ENCODE results near the gene KCNK4. TPM values are rescaled to one million over a fixed set of nuclear protein-coding genes. Genes with fewer than 3 reads are reported as not detected.

The KCNK4 gene
- total and polyA plus RNA-seq, 4 donors = not detected

GRCh38 chr11:64299847-64300648 is 8.9 kb downstream of the KCNK4 start, which contains the start of gene CATSPERZ:
CATSPERZ (plus strand) TSS chr11:64300358; CDS start chr11:64300411, 53 bp downstream.
- TF ChIP-seq RXRA (IDR thresholded peaks at IDR 0.05) (no peak), JUND (IDR thresholded peaks at IDR 0.05) (no peak)
- H3K9ac ChIP-seq (ENCODE audit: low read depth in 1 of 2, low read length in 2 of 2) = peak within 1 kb of the TSS in 1 of 2 donors; percentile 26
- H3K4me3 ChIP-seq (ENCODE audit: low read depth in 1 of 3, low read length in 3 of 3) = peak within 1 kb of the TSS in 1 of 3 donors; percentile 40
- peaks cover 0 to 19% (median 9%) of the 10 kb centered on the region in 4 donors for H3K27me3 ChIP-seq (ENCODE audit: control insufficient read depth in 4 of 4, insufficient read depth in 4 of 4, low read length in 3 of 4)
- no peaks in the 10 kb centered on the region for H3K36me3 ChIP-seq (ENCODE audit: control insufficient read depth in 4 of 4, insufficient read depth in 3 of 4, low read depth in 1 of 4, low read length in 3 of 4)
- H3K27ac ChIP-seq (ENCODE audit: low read depth in 1 of 2, low read length in 2 of 2) = no peak within 1 kb of the TSS
- WGBS = 5% methylated on average over 54 of the region's 54 CpGs
- DNase-seq (ENCODE audit: low spot score) = no peak
- H3K9me3 ChIP-seq (ENCODE audit: control insufficient read depth in 4 of 4, low read length in 3 of 4) = no peaks in the 10 kb centered on the region
- peaks cover 12 to 33% (median 25%) of the 10 kb centered on the region in 4 donors for H3K4me1 ChIP-seq (ENCODE audit: control insufficient read depth in 4 of 4, insufficient read depth in 4 of 4, low read length in 3 of 4)

GRCh38 chr11:64303109-64304031 is 12.3 kb downstream of the KCNK4 start:
- no peaks in the 10 kb centered on the region for H3K9me3 ChIP-seq (ENCODE audit: control insufficient read depth in 4 of 4, low read length in 3 of 4)
- DNase-seq (ENCODE audit: low spot score) = no peak
- peak overlapping the region in 1 of 2 donors; percentile 93 for H3K27ac ChIP-seq (ENCODE audit: low read depth in 1 of 2, low read length in 2 of 2)
- no peak overlapping the region for H3K4me3 ChIP-seq (ENCODE audit: low read depth in 1 of 3, low read length in 3 of 3)
- H3K36me3 ChIP-seq (ENCODE audit: control insufficient read depth in 4 of 4, insufficient read depth in 3 of 4, low read depth in 1 of 4, low read length in 3 of 4) = no peaks in the 10 kb centered on the region
- H3K4me1 ChIP-seq (ENCODE audit: control insufficient read depth in 4 of 4, insufficient read depth in 4 of 4, low read length in 3 of 4) = peaks cover 12 to 53% (median 39%) of the 10 kb centered on the region in 4 donors
- TF ChIP-seq FOXA1 (IDR thresholded peaks at IDR 0.05) = no peak
- no peak for TF ChIP-seq YY1 (IDR thresholded peaks at IDR 0.05)
- TF ChIP-seq GABPA (IDR thresholded peaks at IDR 0.05 in 1 of 2, conservative IDR thresholded peaks at IDR 0.05 in 1 of 2) = no peak
- no peak for TF ChIP-seq JUND (IDR thresholded peaks at IDR 0.05)
- TF ChIP-seq, protein P1, sequence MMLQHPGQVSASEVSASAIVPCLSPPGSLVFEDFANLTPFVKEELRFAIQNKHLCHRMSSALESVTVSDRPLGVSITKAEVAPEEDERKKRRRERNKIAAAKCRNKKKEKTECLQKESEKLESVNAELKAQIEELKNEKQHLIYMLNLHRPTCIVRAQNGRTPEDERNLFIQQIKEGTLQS (IDR thresholded peaks at IDR 0.05) = no peak
- TF ChIP-seq NR2F2 (IDR thresholded peaks at IDR 0.05) = no peak
- TF ChIP-seq TAF1 (conservative IDR thresholded peaks at IDR 0.05) = no peak
- TF ChIP-seq RAD21 (IDR thresholded peaks at IDR 0.05) = no peak
- no peak for TF ChIP-seq HNF4G (IDR thresholded peaks at IDR 0.05)
- no peak for TF ChIP-seq SP1 (IDR thresholded peaks at IDR 0.05)
- no peaks in the 10 kb centered on the region for H3K27me3 ChIP-seq (ENCODE audit: control insufficient read depth in 4 of 4, insufficient read depth in 4 of 4, low read length in 3 of 4)
- 89% methylated on average over 13 of the region's 13 CpGs for WGBS
- no peak overlapping the region for H3K9ac ChIP-seq (ENCODE audit: low read depth in 1 of 2, low read length in 2 of 2)

DNA sequence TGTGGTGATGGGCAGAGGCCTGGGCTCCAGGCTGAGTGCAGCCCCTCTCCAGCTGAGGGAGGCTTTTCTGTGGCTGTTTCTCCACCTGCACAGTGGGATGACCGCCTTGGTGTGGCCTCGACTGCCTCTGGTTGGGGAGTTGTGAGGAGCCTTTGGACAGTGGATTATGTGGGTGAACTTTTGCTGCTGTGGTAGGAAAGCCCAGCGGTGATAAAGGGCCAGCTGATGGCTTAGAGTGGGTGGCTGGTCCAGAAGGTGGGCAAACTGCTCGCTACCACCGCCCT is 12.9 kb downstream of the KCNK4 start:
- no peak for DNase-seq (ENCODE audit: low spot score)
- peaks cover 12 to 52% (median 39%) of the 10 kb centered on the region in 4 donors for H3K4me1 ChIP-seq (ENCODE audit: control insufficient read depth in 4 of 4, insufficient read depth in 4 of 4, low read length in 3 of 4)
- 58% methylated on average over 5 of the region's 5 CpGs for WGBS
- TF ChIP-seq EGR1 (IDR thresholded peaks at IDR 0.05; ENCODE audit: low read depth in 2 of 2) (no peak), GABPA (IDR thresholded peaks at IDR 0.05 in 1 of 2, conservative IDR thresholded peaks at IDR 0.05 in 1 of 2) (no peak), SP1 (IDR thresholded peaks at IDR 0.05) (no peak), YY1 (IDR thresholded peaks at IDR 0.05) (no peak), REST (IDR thresholded peaks at IDR 0.05) (no peak), HNF4A (conservative IDR thresholded peaks at IDR 0.05) (no peak), CTCF (IDR thresholded peaks at IDR 0.05; ENCODE audit: low read depth, low read length, missing input control) (no peak), HNF4G (IDR thresholded peaks at IDR 0.05) (no peak), FOXA1 (IDR thresholded peaks at IDR 0.05) (no peak), JUND (IDR thresholded peaks at IDR 0.05) (no peak), RAD21 (IDR thresholded peaks at IDR 0.05) (no peak)
- TF ChIP-seq, protein P2, sequence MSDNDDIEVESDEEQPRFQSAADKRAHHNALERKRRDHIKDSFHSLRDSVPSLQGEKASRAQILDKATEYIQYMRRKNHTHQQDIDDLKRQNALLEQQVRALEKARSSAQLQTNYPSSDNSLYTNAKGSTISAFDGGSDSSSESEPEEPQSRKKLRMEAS (IDR thresholded peaks at IDR 0.05) = no peak
- TF ChIP-seq, protein P1 (IDR thresholded peaks at IDR 0.05) = no peak

More for the DNA sequence above, 12.9 kb downstream of the KCNK4 start:
- peak overlapping the region; percentile 43 to 60 (median 43) for H3K4me3 ChIP-seq (ENCODE audit: low read depth in 1 of 3, low read length in 3 of 3)
- peak overlapping the region; percentile 7 to 33 for H3K9ac ChIP-seq (ENCODE audit: low read depth in 1 of 2, low read length in 2 of 2)
- H3K36me3 ChIP-seq (ENCODE audit: control insufficient read depth in 4 of 4, insufficient read depth in 3 of 4, low read depth in 1 of 4, low read length in 3 of 4) = no peaks in the 10 kb centered on the region
- H3K27me3 ChIP-seq (ENCODE audit: control insufficient read depth in 4 of 4, insufficient read depth in 4 of 4, low read length in 3 of 4) = no peaks in the 10 kb centered on the region
- no peaks in the 10 kb centered on the region for H3K9me3 ChIP-seq (ENCODE audit: control insufficient read depth in 4 of 4, low read length in 3 of 4)
- H3K27ac ChIP-seq (ENCODE audit: low read depth in 1 of 2, low read length in 2 of 2) = peak overlapping the region; percentile 93 to 98

Data from liver (tissue), 9 donors.